Prostate gland (tissue), 2 donors: ENCODE measurements around the gene MSH4.
"Not testable (repeated sequence)": the region's sequence is repeated elsewhere in the genome, so short reads cannot be mapped to it uniquely, and the experiment has no call there.

ENCODE experiments used
- CTCF ChIP-seq, 4 experiments: fragments of 200-600 bp in 2 of 4; fragments of 450-650 bp in 2 of 4; sonication (generic) in 2 of 4; IDR thresholded peaks; 1 replicate in 3 of 4; 2 replicates in 1 of 4; pipeline ENCODE4 v1.5.1; 2016 to 2019; ENCODE audit warnings: antibody characterized with exemption in 4 of 4, mild to moderate bottlenecking in 2 of 4, moderate library complexity in 2 of 4
- POLR2A ChIP-seq: fragments of 450-650 bp; IDR thresholded peaks from one replicate; pipeline ENCODE4 v1.6.1; 2016; ENCODE audit warnings: antibody characterized with exemption, mild to moderate bottlenecking

DNA sequence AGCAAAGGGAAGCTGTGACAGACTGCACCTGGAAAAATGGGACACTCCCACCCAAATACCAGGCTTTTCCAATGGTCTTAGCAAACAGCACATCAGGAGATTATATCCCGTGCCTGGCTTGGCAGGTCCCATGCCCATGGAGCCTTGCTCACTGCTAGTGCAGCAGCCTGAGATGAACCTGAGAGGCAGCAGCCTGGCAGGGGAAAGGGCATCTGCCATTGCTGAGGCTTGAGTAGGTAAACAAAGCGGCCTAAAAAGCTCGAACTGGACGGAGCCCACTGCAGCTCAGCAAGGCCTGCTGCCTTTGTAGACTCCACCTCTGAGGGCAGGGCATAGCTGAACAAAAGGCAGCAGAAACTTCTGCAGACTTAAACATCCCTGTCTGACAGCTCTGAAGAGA, 18.9 kb upstream of the MSH4 start:
- not testable (repeated sequence) for TF ChIP-seq POLR2A; CTCF (IDR thresholded peaks at IDR 0.05)
